GM12872 (cell line): ENCODE results near the gene CHMP1A.
A peak's percentile ranks its signal among the peaks of the same experiment; 100 is the strongest.

Experiments
- TF ChIP-seq, protein P1 (sequence below): IDR thresholded peaks from 3 replicates; pipeline ENCODE4 v1.5.1; 2011; ENCODE audit warnings: low read depth, mild to moderate bottlenecking, low read length, moderate library complexity; ENCODE audit not compliant: insufficient read depth

Gene CHMP1A

DNA sequence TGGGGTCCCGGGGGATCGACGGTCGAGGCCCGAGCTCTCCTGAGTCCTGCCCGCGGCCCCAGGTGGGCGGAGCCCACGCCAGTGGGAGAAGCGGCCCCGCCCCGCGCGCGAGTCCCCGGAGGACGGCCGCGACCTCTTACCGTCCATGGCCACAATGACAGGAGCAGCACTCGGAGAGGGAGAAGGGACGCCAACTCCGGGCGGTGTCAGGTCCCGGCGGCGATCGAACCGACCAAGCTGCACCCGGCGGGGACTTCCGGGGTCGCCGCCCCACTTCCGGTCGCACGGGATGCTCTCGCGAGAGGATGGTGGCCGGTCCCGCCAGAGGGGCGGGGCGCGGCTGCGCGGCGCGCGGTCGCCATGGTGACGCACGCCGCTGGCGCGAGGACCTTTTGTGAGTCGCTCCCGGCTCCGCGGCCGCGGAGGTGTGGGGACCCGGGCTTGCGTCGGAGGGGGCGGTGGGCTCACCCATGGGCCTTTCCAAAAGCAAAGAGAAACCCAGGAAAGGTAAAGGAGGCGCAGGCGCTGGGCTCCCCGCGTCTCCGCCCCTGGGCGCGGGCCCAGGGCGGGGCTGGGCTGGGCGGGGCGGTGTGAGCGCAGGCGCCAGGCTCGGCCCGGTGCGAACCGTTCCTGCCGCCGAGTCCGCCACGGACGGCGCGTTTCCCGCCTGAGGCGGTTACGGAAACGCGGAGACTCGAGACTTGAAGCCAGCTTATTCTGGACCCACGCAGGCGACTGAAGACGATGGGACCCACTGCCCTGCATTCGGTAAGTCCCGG, at the start of gene CHMP1A, which contains the start of gene SPATA33:
TSS of gene CHMP1A (minus strand) at position 267 of the 779 bp plus-strand sequence. CDS start at position 147, 120 bp downstream.
TSS of gene SPATA33 (plus strand) at position 395 of the 779 bp plus-strand sequence. CDS start at position 471, 76 bp downstream.
- TF ChIP-seq, protein P1, sequence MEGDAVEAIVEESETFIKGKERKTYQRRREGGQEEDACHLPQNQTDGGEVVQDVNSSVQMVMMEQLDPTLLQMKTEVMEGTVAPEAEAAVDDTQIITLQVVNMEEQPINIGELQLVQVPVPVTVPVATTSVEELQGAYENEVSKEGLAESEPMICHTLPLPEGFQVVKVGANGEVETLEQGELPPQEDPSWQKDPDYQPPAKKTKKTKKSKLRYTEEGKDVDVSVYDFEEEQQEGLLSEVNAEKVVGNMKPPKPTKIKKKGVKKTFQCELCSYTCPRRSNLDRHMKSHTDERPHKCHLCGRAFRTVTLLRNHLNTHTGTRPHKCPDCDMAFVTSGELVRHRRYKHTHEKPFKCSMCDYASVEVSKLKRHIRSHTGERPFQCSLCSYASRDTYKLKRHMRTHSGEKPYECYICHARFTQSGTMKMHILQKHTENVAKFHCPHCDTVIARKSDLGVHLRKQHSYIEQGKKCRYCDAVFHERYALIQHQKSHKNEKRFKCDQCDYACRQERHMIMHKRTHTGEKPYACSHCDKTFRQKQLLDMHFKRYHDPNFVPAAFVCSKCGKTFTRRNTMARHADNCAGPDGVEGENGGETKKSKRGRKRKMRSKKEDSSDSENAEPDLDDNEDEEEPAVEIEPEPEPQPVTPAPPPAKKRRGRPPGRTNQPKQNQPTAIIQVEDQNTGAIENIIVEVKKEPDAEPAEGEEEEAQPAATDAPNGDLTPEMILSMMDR = no peak

DNA sequence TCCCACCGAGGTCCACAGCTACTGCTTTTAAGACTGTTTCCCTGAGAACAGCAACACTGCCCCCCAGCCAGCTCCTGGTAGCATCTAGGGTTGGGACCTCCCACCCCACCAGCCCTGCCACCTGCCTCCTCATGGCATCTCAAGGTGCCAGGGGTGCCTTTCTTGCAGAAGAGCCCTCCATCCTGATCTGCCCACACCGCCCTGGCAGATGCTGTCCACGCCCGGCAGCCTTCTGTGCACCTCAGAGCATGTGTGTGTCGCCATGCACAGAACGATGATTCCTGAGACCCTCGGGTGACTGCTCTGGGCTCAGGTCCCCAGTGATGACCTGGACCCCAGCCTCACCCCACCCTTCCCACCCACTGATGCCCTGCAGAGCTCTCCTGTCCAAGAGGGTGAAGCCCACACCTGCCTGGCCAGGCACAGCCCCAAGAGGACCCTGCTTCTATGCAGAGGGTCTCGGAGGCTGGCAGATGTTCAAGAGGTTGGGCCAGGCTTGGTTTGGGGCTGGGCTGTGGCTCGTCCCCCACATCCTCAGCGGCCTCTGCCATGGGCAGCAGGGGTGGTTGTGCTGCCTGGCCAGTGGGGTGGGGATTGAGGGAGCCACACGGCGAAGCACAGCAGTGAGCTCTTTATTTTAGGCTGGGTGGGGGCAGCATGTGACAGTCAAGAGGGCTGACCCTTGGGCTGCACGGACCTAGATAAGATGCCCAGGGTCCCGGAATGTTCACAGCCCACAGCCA, 49.2 kb upstream of the CHMP1A start:
- TF ChIP-seq, protein P1 = no peak

DNA sequence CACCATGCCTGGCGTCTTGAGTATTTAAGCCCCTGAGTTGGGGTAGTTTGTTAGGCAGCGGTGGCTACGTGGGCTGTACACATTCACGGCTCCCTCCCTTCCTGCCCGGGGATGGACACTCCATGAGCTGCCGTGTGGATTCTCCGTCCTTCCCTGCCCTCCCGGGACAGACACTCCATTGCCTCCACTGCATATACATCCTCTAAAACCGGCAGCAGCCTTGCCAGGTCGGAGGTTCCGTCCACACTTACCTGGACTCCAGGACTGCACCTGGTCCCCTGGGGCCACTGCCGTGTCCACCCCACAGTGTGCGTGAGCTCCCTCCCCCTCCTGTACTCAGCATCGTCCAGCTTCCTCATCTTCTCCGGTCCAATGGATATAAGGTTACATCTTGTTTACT, 47.5 kb upstream of the CHMP1A start:
- TF ChIP-seq, protein P1 = no peak

DNA sequence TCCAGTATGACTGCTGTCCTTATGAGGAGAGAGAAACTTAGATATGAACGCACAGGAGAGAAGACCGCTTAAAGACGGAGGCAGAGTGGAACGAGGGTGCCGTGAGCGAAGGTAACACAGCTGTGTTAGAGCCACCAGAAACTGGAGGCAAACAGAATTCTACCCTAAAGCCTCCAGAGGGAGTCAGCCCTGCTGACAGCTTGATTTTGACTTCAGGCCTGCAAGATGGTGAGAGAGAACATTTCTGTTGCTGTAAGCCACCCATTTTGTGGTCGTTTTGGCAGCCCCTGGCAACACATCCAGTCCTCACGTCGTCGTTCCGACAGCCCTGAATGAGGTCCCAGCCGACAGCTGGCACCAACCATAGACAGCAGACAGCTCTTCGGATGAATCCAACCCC, 46.8 kb upstream of the CHMP1A start:
- TF ChIP-seq, protein P1 = no peak

DNA sequence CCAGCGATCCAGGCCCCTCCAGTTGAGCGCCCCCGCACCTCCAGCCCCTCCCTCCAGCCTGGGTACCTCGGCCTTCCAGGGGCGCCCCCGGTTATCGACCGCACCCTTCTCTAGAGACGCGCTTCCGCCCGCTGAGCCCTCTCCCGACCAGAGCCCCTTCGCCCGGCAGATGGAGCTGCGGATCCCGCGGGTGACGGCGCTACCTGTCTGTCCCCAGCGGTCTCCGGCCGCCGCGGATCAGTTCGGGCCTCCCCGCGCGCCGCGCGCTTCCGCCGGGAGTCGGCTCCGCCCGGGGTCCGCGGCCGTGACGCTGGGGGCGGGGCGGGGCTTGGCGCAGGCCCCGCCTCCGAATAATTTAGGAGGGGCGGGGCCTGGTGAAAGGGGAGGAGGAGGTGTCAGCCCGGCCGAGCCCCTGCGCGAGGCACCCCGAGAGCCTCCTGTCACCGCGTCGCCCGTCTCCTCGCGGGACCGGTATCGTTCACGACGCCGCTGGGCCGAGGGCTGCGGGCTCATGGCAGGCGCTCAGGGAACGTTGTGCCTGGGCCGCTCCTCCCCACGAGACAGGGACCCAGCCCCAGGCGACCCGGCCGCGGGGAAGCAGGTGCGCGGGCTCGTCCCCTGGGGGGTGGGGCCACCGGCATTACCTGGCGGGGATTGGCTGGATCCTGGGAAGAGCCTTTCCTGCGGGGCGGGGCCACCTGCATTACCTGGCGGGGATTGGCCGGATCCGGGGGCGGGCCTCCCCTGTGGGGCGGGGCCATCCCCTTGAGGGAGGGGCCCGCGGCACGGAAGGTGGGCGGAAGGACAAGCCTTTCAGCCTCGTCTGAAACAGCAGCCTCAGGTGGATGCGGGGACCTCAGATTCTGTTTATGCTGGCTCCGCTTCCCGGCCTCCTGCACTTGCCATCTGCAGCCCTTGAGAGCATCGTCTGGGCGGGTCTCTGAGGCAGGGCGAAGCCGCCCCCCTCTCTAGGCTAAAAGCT, 44.2 kb upstream of the CHMP1A start, which contains the start of gene SPATA2L:
TSS of gene SPATA2L (minus strand) at position 281 of the 982 bp plus-strand sequence. CDS start 473 bp downstream, outside the sequence.
- TF ChIP-seq, protein P1 = peak; percentile 34; the same call in 2 of the 3 replicates

DNA sequence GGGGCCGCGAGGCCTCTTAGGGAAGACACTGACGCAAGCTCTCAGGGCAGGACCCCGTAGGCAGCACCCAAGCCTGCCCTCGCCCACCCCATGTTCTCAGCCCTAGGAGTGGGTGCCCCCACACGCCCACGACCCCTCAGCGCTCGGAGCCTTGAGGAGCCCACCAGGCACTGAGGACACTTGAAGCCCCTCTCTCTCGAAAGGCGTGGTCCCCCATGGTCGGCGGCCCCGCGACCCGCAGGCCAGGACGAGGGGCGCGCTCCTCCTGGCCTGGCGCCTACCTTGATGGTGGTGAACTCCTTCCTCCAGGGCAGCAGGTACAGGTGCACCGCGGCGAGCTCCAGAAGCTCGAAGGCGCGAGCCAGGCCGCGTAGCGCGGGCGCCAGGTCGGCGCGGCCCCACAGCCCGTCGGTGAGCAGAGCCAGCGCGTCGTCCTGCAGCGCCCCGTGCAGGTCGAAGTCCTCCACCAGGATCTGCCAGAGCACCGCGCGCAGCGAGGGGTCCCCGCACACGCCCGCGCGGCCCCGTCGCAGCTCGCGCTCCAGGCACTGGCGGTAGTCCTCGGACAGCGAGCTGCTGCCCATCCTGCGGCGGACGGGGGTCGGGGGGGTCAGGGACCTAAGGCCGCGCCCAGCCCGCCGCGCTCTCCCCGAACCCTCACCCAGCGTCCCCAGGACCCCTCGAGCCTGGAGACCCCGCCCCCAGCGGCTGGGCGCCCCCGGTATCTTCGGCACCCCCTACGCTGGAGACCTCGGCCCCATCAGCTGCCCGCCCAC, 43.3 kb upstream of the CHMP1A start:
- TF ChIP-seq, protein P1 = peak; percentile 38; the same call in 2 of the 3 replicates
